ENCODE data around the gene NPM3.

NPM3 gene

GRCh38 chr10:101752241-101752640, 31.0 kb downstream of the NPM3 start:
- no peak for DNase-seq

GRCh38 chr10:101749047-101750016, 33.9 kb downstream of the NPM3 start:
- DNase-seq: no peak

GRCh38 chr10:101748496-101748895, 34.8 kb downstream of the NPM3 start:
- DNase-seq: no peak

- peak; percentile 13 to 35 (median 15) for DNase-seq
Measured at GRCh38 chr10:101745074-101745696, 38.1 kb downstream of the NPM3 start.

- no peak for DNase-seq
Measured at GRCh38 chr10:101744267-101744666, 39.0 kb downstream of the NPM3 start.

GRCh38 chr10:101741938-101742337, 41.3 kb downstream of the NPM3 start:
- no peak for DNase-seq

GRCh38 chr10:101736666-101737065, 46.6 kb downstream of the NPM3 start:
- DNase-seq: no peak

- DNase-seq: no peak
Measured at GRCh38 chr10:101732096-101732495, 51.1 kb downstream of the NPM3 start.
